SHP77 (cell line): Measurements from ENCODE around the gene ZNF747.
A peak's percentile ranks its signal among the peaks of the same experiment; 100 is the strongest.

Experiments
- DNase-seq, 2 experiments: peaks; one replicate each; lab custom pipeline; 2025; lab: John Stamatoyannopoulos, UW

The ZNF747 gene

GRCh38 chr16:30534368-30535105 is at the start of gene ZNF747:
Gene ZNF747 (minus strand): TSS chr16:30534858. CDS start chr16:30534679, 179 bp downstream.
- DNase-seq, result peak; percentile 94 to 96

GRCh38 chr16:30582611-30583340 is 48.1 kb upstream of the ZNF747 start:
- DNase-seq, result no peak

DNA sequence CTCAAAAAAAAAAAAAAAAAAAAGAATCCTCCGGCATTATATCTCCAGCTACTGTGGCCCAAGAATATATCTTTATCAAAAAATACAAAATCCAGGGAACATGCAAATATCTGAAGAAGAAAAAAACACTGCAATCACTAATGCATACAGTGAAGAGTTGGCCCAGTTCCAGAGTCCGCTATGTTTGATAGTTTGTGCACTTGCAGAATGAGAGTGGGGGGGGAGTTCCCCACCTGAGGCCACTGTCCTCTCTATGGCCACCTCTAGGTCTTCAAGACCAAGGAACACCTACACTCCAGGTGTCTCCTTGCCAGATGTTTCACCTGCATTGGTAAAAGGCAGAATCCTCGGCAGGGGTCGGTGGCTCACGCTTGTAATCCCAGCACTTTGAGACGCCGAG is 46.8 kb upstream of the ZNF747 start:
- no peak for DNase-seq

DNA sequence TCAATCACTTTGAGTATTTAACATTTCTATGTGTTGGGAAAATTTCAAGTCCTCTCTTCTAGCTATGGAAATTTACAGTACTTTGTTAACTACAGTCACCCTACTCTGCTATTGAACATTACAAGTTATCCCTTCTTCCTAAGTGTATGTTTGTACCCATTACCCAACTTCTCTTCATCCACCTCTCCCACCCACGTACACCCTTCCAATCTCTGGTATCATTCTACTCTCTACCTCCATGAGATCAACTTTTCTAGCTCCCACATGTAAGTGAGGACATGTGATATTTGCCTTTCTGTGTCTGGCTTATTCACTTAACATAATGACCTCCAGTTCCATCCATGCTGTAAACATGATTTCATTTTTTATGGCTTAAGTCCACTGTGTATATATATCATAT is 40.0 kb upstream of the ZNF747 start:
- no peak for DNase-seq

- peak; percentile 97 to 98 for DNase-seq
These were observed 37.0 kb upstream of the ZNF747 start, which contains the start of gene ZNF688 for GRCh38 chr16:30571445-30572322. Gene ZNF688 (minus strand): TSS chr16:30571714. CDS start chr16:30571629, 85 bp downstream.

DNA sequence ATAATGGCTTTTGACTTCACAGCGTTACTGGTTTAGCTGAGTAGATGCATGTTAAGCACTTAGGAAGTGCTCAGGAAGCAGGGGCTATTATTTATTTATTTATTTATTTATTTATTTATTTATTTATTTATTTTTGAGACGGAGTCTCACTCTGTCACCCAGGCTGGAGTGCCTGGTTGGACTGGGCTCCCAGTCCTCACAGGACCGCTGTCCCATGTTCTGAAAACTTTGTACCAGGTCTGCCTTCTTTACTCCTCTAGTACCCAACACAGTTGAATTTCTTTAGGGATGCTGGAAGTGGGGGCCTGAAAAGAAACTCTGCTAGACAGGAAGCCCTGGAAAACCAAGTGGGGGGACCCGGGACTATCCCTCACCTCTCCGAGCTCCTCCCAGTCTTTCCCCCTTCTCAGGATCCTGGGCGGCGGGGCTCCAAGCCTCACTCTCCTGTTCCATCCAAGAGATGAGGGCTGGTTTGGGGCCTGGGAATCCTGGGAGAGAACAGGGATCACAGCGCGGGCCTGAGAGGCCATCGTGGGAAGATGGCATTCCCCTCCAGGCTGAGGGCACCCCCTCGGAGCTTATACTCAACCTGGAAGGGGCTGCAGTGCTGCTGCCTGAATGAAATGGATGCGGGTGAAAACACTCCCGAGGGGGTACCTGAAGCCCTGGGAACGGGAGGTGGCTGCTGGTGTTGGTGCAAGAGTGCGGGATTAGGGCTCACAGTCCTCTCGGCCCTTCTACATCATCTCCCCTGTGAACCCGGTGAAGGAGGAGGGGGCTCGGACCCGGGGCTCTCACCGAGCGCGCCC is 36.2 kb upstream of the ZNF747 start:
- DNase-seq, result no peak

DNA sequence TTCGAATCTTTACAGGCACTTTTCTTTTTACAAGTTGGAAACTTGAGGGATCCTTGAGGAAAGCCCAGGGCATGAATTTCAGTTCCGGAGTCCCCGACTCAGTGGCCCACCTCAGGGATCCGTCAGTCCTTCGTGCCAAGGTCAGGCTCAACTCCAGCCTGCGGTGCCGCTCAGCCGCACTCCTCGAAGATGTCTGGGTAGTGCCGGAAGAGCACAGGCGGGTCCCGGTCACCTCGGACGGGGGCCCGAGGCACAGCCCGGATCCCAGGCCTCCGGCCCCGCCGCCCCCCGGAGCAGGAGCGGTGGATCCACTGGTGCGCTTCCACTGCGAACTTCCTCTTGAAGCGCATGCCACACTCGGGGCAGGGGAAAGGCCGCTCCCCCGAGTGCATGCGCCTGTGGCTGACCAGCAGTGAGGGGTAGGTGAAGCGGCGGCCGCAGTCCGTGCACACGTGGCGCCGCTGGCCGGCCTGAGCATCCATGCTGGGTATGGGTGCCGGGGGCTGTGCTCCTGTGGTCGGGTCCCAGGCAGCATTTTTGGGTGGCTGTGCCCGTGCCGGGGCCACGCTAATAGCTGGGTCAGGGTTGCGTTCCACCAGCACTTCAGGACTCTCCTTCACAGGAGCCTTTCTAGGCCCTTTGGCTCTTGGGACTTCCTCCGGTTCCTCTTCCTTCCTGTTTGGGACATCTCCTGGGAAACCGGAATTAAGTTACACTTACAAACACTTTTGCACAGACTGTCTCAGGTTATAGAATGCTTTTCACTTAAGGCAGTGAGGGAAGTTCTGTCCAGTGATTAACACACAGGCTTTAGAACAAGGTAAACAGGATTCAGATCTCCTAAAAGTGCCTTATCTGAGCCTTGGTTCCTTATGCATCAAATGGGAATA is 35.3 kb upstream of the ZNF747 start:
- no peak for DNase-seq

DNA sequence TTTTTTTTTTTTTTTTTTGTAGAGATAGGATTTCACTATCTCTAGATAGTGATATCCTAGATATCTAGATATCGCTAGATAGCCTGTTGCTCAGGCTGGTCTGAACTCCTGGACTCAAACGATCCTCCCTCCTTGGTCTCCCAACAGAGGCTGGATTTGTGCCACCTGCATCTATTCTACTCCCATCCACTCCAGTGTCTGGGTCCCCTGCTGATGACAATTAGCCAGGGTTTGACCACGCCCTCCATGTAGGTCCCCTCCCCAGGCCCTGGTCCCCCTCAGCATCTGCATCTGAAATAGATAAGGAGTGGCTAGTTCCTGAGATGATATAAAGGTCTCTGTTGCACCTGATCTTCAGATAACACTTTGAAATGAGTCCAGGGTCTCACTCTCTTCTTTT is 34.6 kb upstream of the ZNF747 start:
- no peak for DNase-seq

GRCh38 chr16:30567991-30568638 is 33.5 kb upstream of the ZNF747 start:
- DNase-seq, result peak in 1 of 2 experiments; percentile 22

- DNase-seq, result no peak
These were observed 32.7 kb upstream of the ZNF747 start for GRCh38 chr16:30567160-30567990.

- DNase-seq, result no peak
These were observed 31.9 kb upstream of the ZNF747 start for GRCh38 chr16:30566531-30566930.

DNA sequence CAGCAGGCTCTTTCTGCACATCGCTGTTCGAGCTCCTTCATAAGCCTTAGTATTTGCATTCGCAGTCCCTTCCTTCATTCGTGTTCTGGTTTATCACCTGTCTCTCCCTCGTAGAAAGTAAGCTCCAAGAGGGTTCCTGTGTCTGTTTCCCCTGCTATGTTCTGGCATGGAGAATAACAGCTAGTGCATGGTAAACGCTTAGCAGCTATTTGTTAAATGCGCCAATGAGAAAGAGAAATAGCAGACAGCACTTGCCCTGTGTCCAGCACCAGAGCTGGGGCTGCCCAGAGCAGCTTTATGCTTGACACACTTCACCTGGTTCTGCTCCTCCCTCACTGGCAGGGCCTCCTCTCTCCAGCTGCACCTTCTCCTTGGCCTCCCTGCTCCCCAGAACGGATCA is 31.3 kb upstream of the ZNF747 start:
- no peak for DNase-seq

DNA sequence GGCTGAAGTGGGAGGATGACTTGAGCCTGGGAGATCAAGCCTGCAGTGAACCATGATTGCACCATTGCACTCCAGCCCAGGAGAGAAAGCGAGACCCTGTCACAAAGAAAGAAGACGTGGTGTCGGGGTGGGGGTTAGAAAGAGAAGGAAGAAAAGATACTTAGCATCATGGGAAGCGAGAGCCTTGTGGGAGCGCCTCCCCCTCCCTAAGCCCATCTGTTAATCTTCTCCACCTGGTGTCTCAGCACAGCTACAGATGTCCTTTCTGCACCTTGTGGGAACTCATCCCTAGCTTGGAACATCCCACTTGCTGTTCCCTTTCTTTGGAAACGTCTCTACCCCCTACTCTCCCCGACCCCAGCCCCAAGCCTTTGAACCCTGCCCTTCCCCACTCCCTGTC is 30.9 kb upstream of the ZNF747 start:
- DNase-seq, result no peak

DNA sequence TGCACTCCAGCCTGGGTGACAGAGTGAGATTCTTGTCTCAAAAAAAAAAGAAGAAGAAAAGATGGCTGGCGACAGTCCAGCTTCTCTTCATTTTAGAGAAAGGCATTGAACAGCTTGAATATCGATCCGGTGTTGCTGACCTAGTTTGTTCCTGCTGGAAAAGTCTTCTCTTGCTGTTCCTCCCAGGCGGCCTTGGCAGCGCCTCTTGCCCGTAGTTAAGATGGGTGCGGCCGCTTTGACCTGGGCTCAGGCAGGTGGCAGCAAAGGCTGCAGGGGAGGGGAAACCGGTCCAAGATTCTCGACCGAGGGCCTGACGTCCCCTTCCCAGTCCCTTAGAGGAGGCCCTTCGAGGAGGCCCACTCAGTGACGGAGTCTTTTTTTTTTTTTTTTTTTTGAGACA is 27.4 kb upstream of the ZNF747 start:
- DNase-seq, result no peak

GRCh38 chr16:30561089-30561816 is 26.6 kb upstream of the ZNF747 start:
- DNase-seq, result no peak

GRCh38 chr16:30559690-30560089 is 25.0 kb upstream of the ZNF747 start:
- no peak for DNase-seq

DNA sequence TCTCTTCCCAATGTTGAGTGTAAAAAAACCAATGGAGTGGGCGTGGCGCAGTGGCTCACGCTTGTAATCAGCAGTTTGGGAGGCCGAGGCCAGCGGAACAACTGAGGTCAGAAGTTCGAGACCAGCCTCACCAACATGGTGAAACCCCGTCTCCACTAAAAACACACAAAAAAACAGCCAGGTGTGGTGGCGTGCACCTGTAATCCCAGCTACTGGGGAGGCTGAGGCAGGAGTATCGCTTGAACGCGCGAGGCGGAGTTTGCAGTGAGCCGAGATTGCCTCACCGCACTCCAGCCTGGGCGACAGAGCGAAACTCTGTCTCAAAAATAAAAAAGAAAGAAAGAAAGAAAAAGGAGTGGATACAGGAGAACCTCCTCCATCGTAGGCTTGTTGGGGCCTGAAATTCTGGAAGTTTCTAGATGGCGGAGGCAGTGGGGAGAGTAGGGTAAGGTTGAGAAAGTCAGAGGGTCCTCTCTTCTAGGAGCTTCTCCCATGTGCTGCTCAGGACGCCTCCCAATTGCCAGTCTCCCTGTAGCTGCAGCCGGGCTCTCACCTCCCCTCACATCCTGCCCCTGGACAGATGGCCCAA is 24.2 kb upstream of the ZNF747 start:
- no peak for DNase-seq
